ENCODE results near the gene ARPC5L.
A peak's percentile ranks its signal among the peaks of the same experiment; 100 is the strongest.
"Not testable (repeated sequence)": the region's sequence is repeated elsewhere in the genome, so short reads cannot be mapped to it uniquely, and the experiment has no call there.

The ARPC5L gene

GRCh38 chr9:124861342-124862229, at the start of gene ARPC5L, which contains the start of gene RPL35:
Gene ARPC5L (plus strand): TSS chr9:124862130. CDS start chr9:124869291, 7,161 bp downstream.
Gene RPL35 (minus strand): TSS chr9:124861957. CDS start chr9:124861912, 45 bp downstream.
- peak; percentile 96 for DNase-seq

DNA sequence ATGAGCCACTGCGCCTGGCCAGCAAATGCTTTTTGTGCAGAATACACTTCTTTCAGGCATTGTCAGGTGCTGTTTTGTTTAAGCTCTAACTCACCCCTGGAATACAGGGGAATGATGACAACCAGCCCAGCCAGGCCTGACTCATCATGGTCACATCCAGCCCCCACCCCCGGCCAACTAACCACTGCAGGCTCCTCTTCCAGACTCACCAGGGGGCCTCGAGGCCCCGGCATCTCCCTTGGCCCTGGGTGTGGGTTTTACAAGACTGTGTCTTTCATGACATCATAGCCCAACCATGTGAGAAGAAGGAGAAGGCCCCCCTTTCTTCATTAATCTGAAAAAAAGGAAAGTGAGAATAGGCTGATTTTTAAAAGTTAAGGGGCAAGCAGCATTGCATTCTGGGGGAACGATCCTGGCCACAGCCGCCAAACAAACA, 49.5 kb upstream of the ARPC5L start:
- no peak for DNase-seq

GRCh38 chr9:124813041-124813440, 48.9 kb upstream of the ARPC5L start:
- DNase-seq = no peak

GRCh38 chr9:124813501-124814163, 48.3 kb upstream of the ARPC5L start:
- DNase-seq = no peak

DNA sequence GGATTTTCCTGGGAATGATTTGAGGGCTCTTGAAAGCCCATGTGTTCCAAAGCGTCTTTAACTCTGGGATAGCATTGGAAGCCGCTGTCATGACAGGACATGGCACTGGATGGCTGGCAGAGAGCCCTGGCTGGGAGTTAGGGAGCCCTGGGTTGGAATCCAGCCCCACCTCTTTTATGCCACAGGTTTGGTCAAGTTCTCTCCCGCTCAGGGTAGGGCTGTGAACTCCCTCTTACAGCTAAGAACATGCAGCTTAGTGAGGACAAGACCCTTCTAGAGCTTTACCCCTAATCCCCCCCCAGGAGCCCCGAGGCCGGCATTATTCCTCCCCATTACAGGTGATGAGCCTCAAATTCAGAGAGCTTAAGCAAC, 47.8 kb upstream of the ARPC5L start:
- DNase-seq = no peak

GRCh38 chr9:124815601-124816000, 46.3 kb upstream of the ARPC5L start:
- DNase-seq = no peak

- DNase-seq = no peak
Measured at GRCh38 chr9:124818431-124819281, 43.3 kb upstream of the ARPC5L start.

- DNase-seq = no peak
Measured at GRCh38 chr9:124820698-124821623, 41.0 kb upstream of the ARPC5L start.

DNA sequence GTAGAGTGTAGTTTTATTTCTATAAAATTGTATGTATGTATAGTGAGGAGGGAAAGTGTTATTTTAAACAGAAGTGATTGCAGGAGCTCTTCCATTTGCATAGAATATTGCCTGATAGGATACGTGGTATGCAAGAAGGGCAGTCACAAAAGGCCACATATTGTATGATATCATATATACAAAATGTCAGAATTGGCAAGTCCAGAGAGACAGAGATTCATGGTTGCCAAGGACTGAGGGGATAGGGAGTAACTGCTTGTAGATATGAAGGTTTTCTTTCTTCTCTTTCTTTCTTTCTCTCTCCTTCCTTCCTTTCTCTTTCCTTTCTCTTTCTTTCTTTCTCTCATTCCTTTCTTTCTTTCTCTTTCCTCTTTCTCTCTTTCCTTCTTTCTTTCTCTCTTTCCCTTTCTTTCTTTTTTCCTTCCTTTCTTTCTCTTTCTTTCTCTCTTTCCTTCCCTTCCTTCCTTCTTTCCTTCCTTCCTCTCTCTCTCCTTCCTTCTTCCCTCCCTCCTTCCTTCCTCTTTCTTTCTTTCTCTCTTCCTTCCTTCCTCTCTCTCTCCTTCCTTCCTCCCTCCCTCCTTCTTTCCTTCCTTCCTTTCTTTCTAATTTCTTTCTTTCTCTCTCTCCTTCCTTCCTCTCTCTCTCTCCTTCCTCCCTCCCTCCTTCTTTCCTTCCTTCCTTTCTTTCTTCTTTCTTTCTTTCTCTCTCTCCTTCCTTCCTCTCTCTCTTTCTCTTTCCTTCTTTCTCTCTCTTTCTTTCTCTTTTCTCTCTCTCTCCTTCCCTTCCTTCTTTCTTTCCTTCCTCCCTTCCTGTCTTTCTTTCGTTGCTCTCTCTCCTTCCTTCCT, 33.2 kb upstream of the ARPC5L start:
- no peak for DNase-seq

DNA sequence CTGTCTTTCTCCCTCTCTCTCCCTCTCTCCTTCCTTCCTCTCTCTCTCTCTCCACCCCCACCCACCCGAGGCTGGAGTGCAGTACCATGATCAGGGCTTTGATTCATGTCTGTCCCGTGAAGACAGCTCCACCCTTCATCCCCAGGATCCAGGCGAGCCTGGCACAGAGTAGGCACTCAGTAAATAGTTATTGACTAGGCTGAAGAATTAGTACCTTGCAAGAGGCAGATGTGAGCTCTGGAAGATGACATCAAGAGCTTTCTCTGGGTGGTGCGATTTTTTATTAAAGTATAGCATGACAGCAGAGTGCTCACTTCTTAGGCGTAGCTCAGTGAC, 32.6 kb upstream of the ARPC5L start:
- no peak for DNase-seq

- DNase-seq = no peak
Measured at GRCh38 chr9:124830593-124830992, 31.3 kb upstream of the ARPC5L start.

DNA sequence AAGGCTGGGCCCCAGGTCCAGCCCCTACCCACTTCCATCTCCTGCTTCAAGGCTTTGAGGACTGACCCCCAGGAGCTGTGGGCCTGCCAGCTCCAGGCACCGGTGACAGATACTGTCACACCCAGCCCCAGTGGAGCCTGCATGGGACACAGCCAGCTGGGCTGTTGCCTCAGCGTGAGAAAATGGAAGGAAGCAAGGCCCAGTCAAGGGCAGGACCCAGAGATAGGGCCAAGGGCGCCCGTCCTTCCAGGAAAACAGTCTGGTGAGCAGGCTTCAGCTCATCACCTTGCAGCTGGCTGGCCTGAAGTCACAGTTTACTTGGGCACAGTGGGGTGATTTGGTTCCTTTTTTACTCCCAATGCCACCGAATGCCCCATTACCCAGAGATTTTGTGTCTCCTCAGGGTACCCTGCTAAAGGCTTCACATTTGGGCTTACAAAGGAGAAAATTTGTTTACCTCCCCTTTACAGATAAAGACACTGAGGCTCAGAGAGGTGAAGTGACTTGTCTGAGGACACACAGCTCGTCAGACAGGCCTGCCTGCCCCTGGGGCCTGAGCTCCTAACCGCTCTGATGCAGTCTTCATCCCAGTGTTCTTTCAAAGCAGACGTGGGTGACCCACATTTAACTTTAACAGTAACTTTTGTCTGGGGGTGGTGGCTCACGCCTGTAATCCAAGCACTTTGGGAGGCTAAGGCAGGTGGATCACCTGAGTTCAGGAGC, 30.1 kb upstream of the ARPC5L start:
- DNase-seq = no peak

DNA sequence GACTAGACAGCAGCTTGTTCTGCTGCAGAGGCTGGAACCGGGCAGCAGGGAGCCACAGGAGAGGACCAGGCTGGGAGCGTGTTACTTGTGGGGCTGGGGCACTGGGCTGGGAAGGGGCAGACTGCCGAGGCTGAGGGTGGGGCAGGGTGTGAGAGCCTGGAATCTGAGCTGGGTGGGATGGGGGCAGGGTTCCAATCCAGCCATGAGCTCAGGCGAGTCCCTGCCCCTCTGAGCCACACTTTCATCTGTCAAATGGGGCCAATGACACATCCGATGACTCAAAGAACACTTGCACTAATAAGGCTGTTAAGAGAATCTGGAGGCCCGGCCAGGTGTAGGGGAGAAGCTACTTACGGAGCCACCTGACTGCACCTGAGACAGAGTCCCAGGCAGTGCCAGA, 27.3 kb upstream of the ARPC5L start:
- no peak for DNase-seq

GRCh38 chr9:124835026-124835557, 26.8 kb upstream of the ARPC5L start:
- DNase-seq = no peak

DNA sequence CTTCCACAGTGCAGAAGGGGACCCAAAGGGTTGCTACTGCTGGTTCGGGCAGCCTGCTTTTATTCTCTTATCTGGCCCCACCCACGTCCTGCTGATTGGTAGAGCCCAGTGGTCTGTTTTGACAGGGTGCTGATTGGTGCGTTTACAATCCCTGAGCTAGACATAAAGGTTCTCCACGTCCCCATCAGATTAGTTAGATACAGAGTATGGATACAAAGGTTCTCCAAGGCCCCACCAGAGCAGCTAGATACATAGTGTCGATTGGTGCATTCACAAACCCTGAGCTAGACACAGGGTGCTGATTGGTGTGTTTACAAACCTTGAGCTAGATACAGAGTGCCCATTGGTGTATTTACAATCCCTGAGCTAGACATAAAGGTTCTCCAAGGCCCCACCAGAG, 23.8 kb upstream of the ARPC5L start:
- DNase-seq = not testable (repeated sequence)

GRCh38 chr9:124838567-124839275, 23.2 kb upstream of the ARPC5L start:
- DNase-seq = not testable (repeated sequence)

GRCh38 chr9:124839612-124840299, 22.2 kb upstream of the ARPC5L start:
- no peak for DNase-seq

GRCh38 chr9:124840300-124840833, 21.6 kb upstream of the ARPC5L start:
- peak; percentile 31 for DNase-seq
